Fibroblast of gingiva (primary cell): Measurements from ENCODE around the gene POLD1.
"Not testable (repeated sequence)": the region's sequence is repeated elsewhere in the genome, so short reads cannot be mapped to it uniquely, and the experiment has no call there.

ENCODE experiments used
- DNase-seq: peaks from one replicate; pipeline ENCODE4 v3.0.0-alpha.2; 2011; ENCODE audit warnings: low read depth

Gene POLD1

GRCh38 chr19:50365434-50366306 lies 18.5 kb upstream of the POLD1 start, which contains the start of gene NAPSA:
Gene NAPSA (minus strand): TSS chr19:50365639. CDS start chr19:50365621, 18 bp downstream.
- DNase-seq = no peak

GRCh38 chr19:50368649-50369570 lies 15.2 kb upstream of the POLD1 start:
- DNase-seq = peak; percentile 84

- no peak for DNase-seq
These were observed 12.2 kb upstream of the POLD1 start for GRCh38 chr19:50371914-50372475.

GRCh38 chr19:50376166-50377050 lies 7.7 kb upstream of the POLD1 start, which contains the start of gene NR1H2:
Gene NR1H2 (plus strand): TSS chr19:50376457. CDS start chr19:50377606, 1,149 bp downstream.
- DNase-seq = peak; percentile 98

GRCh38 chr19:50377051-50377461 lies 7.1 kb upstream of the POLD1 start:
- no peak for DNase-seq

- DNase-seq = no peak
These were observed 6.6 kb upstream of the POLD1 start for GRCh38 chr19:50377517-50377916.

GRCh38 chr19:50378169-50378862 lies 5.8 kb upstream of the POLD1 start:
- DNase-seq = no peak

- no peak for DNase-seq
These were observed 5.3 kb upstream of the POLD1 start for GRCh38 chr19:50378863-50379236.

GRCh38 chr19:50379602-50380001 lies 4.5 kb upstream of the POLD1 start:
- DNase-seq = no peak

- no peak for DNase-seq
These were observed 4.0 kb upstream of the POLD1 start for GRCh38 chr19:50380137-50380536.

GRCh38 chr19:50380751-50381151 lies 3.4 kb upstream of the POLD1 start:
- DNase-seq = no peak

- DNase-seq = no peak
These were observed 2.0 kb upstream of the POLD1 start for GRCh38 chr19:50381881-50382729.

- no peak for DNase-seq
These were observed 921 bp upstream of the POLD1 start for GRCh38 chr19:50383001-50383851.

- no peak for DNase-seq
These were observed 763 bp downstream of the POLD1 start for GRCh38 chr19:50384685-50385535.

- no peak for DNase-seq
These were observed 3.2 kb downstream of the POLD1 start for GRCh38 chr19:50387176-50387867.

- DNase-seq = no peak
These were observed 3.7 kb downstream of the POLD1 start for GRCh38 chr19:50387868-50388245.

- DNase-seq = not testable (repeated sequence)
These were observed 6.1 kb downstream of the POLD1 start for GRCh38 chr19:50390295-50390694.
